ENCODE data around the gene EGFR. TPM values are rescaled to one million over a fixed set of nuclear protein-coding genes. Genes with fewer than 3 reads are reported as not detected.

EGFR gene
- total RNA-seq, 1 donor from 2014 or later, result 19.4 TPM

DNA sequence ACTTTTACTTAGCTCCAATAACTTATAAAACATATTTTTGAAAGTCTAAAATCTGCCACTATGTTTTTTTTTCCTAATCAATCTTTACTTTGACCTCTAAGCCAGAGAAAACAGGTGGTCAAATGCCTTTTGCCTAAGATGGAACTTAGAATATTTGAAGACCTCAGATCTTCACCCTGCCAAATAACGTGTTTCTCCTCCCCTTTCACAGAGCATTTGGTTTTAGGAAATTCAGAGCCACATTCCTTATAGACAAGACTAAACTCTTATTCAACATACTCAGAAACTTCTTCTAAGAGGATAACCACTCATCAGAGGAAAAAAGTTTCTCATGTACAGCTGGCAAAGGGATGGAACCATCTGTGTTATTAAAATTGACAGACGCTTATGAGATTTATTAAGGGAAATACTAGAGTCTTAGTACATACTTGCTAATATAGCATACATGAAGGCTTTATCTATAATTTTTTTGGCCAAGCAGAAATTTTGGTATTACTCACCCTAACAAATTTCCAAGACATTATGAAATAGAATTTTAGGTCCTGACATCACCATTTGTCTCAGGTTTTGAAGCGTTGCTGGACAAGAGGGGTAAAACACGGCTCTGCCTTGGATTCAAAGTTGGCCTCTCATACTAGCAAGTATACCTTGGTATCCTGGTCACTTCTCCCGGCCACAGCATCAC lies 2.6 kb upstream of the EGFR start:
- Mint-ChIP-seq H3K27ac (no peak overlapping the region), H3K36me3 (no peaks in the 10 kb centered on the region), H3K9me3 (peaks cover 6% of the 10 kb centered on the region), H3K4me3 (no peak overlapping the region), H3K27me3 (ENCODE audit: low read depth) (peaks cover 43% of the 10 kb centered on the region), H3K4me1 (no peaks in the 10 kb centered on the region)
- TF ChIP-seq, protein P1, sequence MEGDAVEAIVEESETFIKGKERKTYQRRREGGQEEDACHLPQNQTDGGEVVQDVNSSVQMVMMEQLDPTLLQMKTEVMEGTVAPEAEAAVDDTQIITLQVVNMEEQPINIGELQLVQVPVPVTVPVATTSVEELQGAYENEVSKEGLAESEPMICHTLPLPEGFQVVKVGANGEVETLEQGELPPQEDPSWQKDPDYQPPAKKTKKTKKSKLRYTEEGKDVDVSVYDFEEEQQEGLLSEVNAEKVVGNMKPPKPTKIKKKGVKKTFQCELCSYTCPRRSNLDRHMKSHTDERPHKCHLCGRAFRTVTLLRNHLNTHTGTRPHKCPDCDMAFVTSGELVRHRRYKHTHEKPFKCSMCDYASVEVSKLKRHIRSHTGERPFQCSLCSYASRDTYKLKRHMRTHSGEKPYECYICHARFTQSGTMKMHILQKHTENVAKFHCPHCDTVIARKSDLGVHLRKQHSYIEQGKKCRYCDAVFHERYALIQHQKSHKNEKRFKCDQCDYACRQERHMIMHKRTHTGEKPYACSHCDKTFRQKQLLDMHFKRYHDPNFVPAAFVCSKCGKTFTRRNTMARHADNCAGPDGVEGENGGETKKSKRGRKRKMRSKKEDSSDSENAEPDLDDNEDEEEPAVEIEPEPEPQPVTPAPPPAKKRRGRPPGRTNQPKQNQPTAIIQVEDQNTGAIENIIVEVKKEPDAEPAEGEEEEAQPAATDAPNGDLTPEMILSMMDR (IDR thresholded peaks at IDR 0.05; ENCODE audit: unreplicated experiment), result no peak
- no peak for DNase-seq (ENCODE audit: low spot score in 2 of 2, unreplicated experiment in 2 of 2)

DNA sequence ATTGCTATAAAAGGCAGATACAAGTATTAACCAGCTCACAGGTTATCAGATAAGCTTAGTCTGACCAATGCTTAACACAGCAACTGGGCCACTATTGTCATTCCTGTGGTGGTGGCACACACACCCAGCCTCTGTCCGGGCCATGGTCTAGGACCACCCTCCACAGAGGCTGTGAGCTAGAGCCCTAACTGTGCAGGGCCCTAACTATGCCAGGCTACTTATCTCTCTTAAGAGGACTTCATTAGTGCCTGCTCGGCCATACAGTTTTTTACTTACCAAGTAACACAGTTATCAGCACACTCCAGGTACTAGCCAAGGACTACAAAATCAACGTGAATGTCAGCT lies 2.1 kb upstream of the EGFR start:
- Mint-ChIP-seq H3K4me3 (no peak overlapping the region), H3K9me3 (peaks cover 6% of the 10 kb centered on the region), H3K27ac (no peak overlapping the region), H3K4me1 (no peaks in the 10 kb centered on the region), H3K36me3 (no peaks in the 10 kb centered on the region), H3K27me3 (ENCODE audit: low read depth) (peaks cover 49% of the 10 kb centered on the region)
- DNase-seq (ENCODE audit: low spot score in 2 of 2, unreplicated experiment in 2 of 2), result no peak
- TF ChIP-seq, protein P1 (IDR thresholded peaks at IDR 0.05; ENCODE audit: unreplicated experiment), result no peak

DNA sequence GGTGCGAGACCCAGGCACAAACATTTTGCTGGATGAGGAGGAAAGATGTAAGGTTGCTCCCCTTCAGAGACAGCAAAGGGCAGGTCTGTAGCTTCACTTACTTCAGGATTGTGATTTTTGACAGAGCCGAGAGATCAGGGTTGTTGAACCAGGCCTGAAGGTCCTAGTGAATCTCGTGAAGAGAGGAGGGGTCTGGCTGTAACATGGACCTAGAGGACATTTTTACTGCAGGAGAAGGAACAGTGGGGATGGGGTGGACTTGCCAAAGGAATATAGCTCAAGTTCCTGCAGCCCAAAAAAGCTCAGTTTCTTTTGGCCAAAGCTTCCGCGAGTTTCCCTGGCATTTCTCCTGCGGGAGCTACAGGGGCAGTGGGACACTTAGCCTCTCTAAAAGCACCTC lies 976 bp upstream of the EGFR start:
- Mint-ChIP-seq H3K27ac (no peak overlapping the region), H3K27me3 (ENCODE audit: low read depth) (peaks cover 55% of the 10 kb centered on the region), H3K9me3 (peaks cover 6% of the 10 kb centered on the region), H3K4me1 (no peaks in the 10 kb centered on the region), H3K36me3 (no peaks in the 10 kb centered on the region), H3K4me3 (peak overlapping the region; percentile 66)
- DNase-seq (ENCODE audit: low spot score in 2 of 2, unreplicated experiment in 2 of 2), result no peak
- TF ChIP-seq, protein P1 (IDR thresholded peaks at IDR 0.05; ENCODE audit: unreplicated experiment), result no peak

GRCh38 chr7:55019191-55019690 lies 424 bp downstream of the EGFR start:
- peaks cover 52% of the 10 kb centered on the region for H3K27me3 Mint-ChIP-seq (ENCODE audit: low read depth)
- no peaks in the 10 kb centered on the region for H3K9me3 Mint-ChIP-seq
- peak overlapping the region; percentile 73 for H3K4me3 Mint-ChIP-seq
- TF ChIP-seq, protein P1 (IDR thresholded peaks at IDR 0.05; ENCODE audit: unreplicated experiment), result no peak
- DNase-seq (ENCODE audit: low spot score in 2 of 2, unreplicated experiment in 2 of 2), result peak in 1 of 2 experiments; percentile 68
- no peak overlapping the region for H3K27ac Mint-ChIP-seq
- H3K36me3 Mint-ChIP-seq, result no peaks in the 10 kb centered on the region
- no peaks in the 10 kb centered on the region for H3K4me1 Mint-ChIP-seq

DNA sequence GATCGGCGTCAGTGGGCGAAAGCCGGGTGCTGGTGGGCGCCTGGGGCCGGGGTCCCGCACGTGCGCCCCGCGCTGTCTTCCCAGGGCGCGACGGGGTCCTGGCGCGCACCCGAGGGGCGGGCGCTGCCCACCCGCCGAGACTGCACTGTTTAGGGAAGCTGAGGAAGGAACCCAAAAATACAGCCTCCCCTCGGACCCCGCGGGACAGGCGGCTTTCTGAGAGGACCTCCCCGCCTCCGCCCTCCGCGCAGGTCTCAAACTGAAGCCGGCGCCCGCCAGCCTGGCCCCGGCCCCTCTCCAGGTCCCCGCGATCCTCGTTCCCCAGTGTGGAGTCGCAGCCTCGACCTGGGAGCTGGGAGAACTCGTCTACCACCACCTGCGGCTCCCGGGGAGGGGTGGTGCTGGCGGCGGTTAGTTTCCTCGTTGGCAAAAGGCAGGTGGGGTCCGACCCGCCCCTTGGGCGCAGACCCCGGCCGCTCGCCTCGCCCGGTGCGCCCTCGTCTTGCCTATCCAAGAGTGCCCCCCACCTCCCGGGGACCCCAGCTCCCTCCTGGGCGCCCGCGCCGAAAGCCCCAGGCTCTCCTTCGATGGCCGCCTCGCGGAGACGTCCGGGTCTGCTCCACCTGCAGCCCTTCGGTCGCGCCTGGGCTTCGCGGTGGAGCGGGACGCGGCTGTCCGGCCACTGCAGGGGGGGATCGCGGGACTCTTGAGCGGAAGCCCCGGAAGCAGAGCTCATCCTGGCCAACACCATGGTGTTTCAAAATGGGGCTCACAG lies 1.1 kb downstream of the EGFR start:
- TF ChIP-seq, protein P1 (IDR thresholded peaks at IDR 0.05; ENCODE audit: unreplicated experiment), result no peak
- peak in 1 of 2 experiments; percentile 56 for DNase-seq (ENCODE audit: low spot score in 2 of 2, unreplicated experiment in 2 of 2)
- H3K4me3 Mint-ChIP-seq, result peak overlapping the region; percentile 66
- no peaks in the 10 kb centered on the region for H3K4me1 Mint-ChIP-seq
- H3K27ac Mint-ChIP-seq, result no peak overlapping the region
- peaks cover 47% of the 10 kb centered on the region for H3K27me3 Mint-ChIP-seq (ENCODE audit: low read depth)
- no peaks in the 10 kb centered on the region for H3K36me3 Mint-ChIP-seq
- no peaks in the 10 kb centered on the region for H3K9me3 Mint-ChIP-seq

Measured in mesothelial cell of epicardium (in vitro differentiated cells).